ENCODE measurements around the gene RALGDS. TPM values are rescaled to one million over a fixed set of nuclear protein-coding genes. Genes with fewer than 3 reads are reported as not detected.

The RALGDS gene
- total RNA-seq, 2 experiments from 2014 or later = 23.8 to 28.2 TPM

GRCh38 chr9:133076691-133077090 is 44.3 kb downstream of the RALGDS start:
- H3K27ac ChIP-seq (ENCODE audit: low read depth, low read length, poor library complexity, severe bottlenecking) = no peak overlapping the region
- DNase-seq (ENCODE audit: low spot score) = no peak
- ChIA-PET CTCF (ENCODE audit: unreplicated experiment) (no interaction called here), POLR2A (interaction anchor here (0.6 kb wide), 1 partner anchor 9 kb away, joined by 3 read pairs; no protein-coding TSS in a partner anchor)
- H3K4me3 ChIP-seq (ENCODE audit: low read depth, low read length, poor library complexity, severe bottlenecking) = no peak overlapping the region
- no peak overlapping the region for H2AFZ ChIP-seq (ENCODE audit: low read length)
- H3K79me2 ChIP-seq (ENCODE audit: insufficient read depth, low read depth, low read length) = no peaks in the 10 kb centered on the region
- no peaks in the 10 kb centered on the region for H3K9me2 ChIP-seq (ENCODE audit: insufficient read depth, low read length)
- H3K36me3 ChIP-seq (ENCODE audit: insufficient read depth, low read length) = no peaks in the 10 kb centered on the region
- H4K20me1 ChIP-seq (ENCODE audit: insufficient read depth, low read length) = no peaks in the 10 kb centered on the region
- no peaks in the 10 kb centered on the region for H3K4me1 ChIP-seq (ENCODE audit: insufficient read depth, low read length, poor library complexity, severe bottlenecking)
- no peak overlapping the region for H3K4me2 ChIP-seq (ENCODE audit: low read length)
- no peaks in the 10 kb centered on the region for H3K9me3 ChIP-seq (ENCODE audit: low read length)
- intact Hi-C loops (cut with micrococcal nuclease; ENCODE audit: unreplicated experiment) = no loop called here
- no peak for TF ChIP-seq CTCF (conservative IDR thresholded peaks at IDR 0.05; ENCODE audit: low read length)
- TF ChIP-seq EZH2phosphoT487 (IDR thresholded peaks at IDR 0.05; ENCODE audit: borderline replicate concordance, low read depth, low read length) = no peak
- no TSS peak for BruUV-seq (replicated peaks)

GRCh38 chr9:133075925-133076630 is 45.0 kb downstream of the RALGDS start:
- ChIA-PET CTCF (ENCODE audit: unreplicated experiment) (interaction anchor here (0.5 kb wide), 1 partner anchor 384 kb away, joined by 8 read pairs; the partner anchor contains the start of gene CACFD1), POLR2A (no interaction called here)
- no TSS peak for BruUV-seq (replicated peaks)

More at GRCh38 chr9:133075925-133076630, 45.0 kb downstream of the RALGDS start:
- H3K4me3 ChIP-seq (ENCODE audit: low read depth, low read length, poor library complexity, severe bottlenecking) = no peak overlapping the region
- no peaks in the 10 kb centered on the region for H4K20me1 ChIP-seq (ENCODE audit: insufficient read depth, low read length)
- TF ChIP-seq CTCF (conservative IDR thresholded peaks at IDR 0.05; ENCODE audit: low read length) (no peak), EZH2phosphoT487 (IDR thresholded peaks at IDR 0.05; ENCODE audit: borderline replicate concordance, low read depth, low read length) (no peak)
- no peak overlapping the region for H2AFZ ChIP-seq (ENCODE audit: low read length)
- H3K36me3 ChIP-seq (ENCODE audit: insufficient read depth, low read length) = no peaks in the 10 kb centered on the region
- no peaks in the 10 kb centered on the region for H3K9me3 ChIP-seq (ENCODE audit: low read length)
- H3K27ac ChIP-seq (ENCODE audit: low read depth, low read length, poor library complexity, severe bottlenecking) = no peak overlapping the region
- no peak for DNase-seq (ENCODE audit: low spot score)
- H3K79me2 ChIP-seq (ENCODE audit: insufficient read depth, low read depth, low read length) = no peaks in the 10 kb centered on the region
- H3K4me2 ChIP-seq (ENCODE audit: low read length) = no peak overlapping the region
- no peaks in the 10 kb centered on the region for H3K9me2 ChIP-seq (ENCODE audit: insufficient read depth, low read length)
- intact Hi-C loops (cut with micrococcal nuclease; ENCODE audit: unreplicated experiment) = no loop called here
- no peaks in the 10 kb centered on the region for H3K4me1 ChIP-seq (ENCODE audit: insufficient read depth, low read length, poor library complexity, severe bottlenecking)

Measured in OCI-LY7 (cell line).